CD4-positive, CD25-positive, alpha-beta regulatory T cell (primary cell): ENCODE measurements around the gene TMEM131L. TPM values are rescaled to one million over a fixed set of nuclear protein-coding genes. Genes with fewer than 3 reads are reported as not detected.
"Not testable (repeated sequence)": the region's sequence is repeated elsewhere in the genome, so short reads cannot be mapped to it uniquely, and the experiment has no call there.

Experiments used
- ATAC-seq, 2 donors: fragments of 150-1000 bp; cut with Tn5 transposase; one replicate each; pipeline ENCODE4 v1.10.0; 2021; ENCODE audit warnings: low read depth in 2 of 2, moderate number of reproducible peaks in 2 of 2, moderate library complexity in 1 of 2
- DNase-seq, 3 donors: peaks; one replicate each; pipeline versions ENCODE4 v3.0.0 to v3.0.0-alpha.2; 2012 to 2022; ENCODE audit warnings: mixed read lengths in 1 of 3
- H3K27ac ChIP-seq: one replicate; pipeline ENCODE4 v1.7.0; 2013; ENCODE audit warnings: mild to moderate bottlenecking, low read length; ENCODE audit not compliant: insufficient read depth, poor library complexity, severe bottlenecking
- H3K27me3 ChIP-seq: one replicate; pipeline ENCODE4 v1.7.0; 2013; ENCODE audit warnings: low read length; ENCODE audit not compliant: control insufficient read depth, insufficient read depth
- H3K36me3 ChIP-seq: one replicate; pipeline ENCODE4 v1.7.0; 2013; ENCODE audit warnings: mild to moderate bottlenecking, low read length, moderate library complexity; ENCODE audit not compliant: control insufficient read depth, insufficient read depth
- H3K4me1 ChIP-seq: 2 replicates; pipeline ENCODE4 v1.7.0; 2013; ENCODE audit warnings: mild to moderate bottlenecking, low read length; ENCODE audit not compliant: insufficient read depth, control insufficient read depth, poor library complexity, severe bottlenecking
- H3K4me3 ChIP-seq: one replicate; pipeline ENCODE4 v1.7.0; 2013; ENCODE audit warnings: low read depth, mild to moderate bottlenecking, low read length, moderate library complexity
- H3K9me3 ChIP-seq, 2 experiments: 1 replicate in 1 of 2; 2 replicates in 1 of 2; pipeline ENCODE4 v1.7.0; 2013; ENCODE audit warnings: low read length in 2 of 2, mild to moderate bottlenecking in 1 of 2, moderate library complexity in 1 of 2; ENCODE audit not compliant: control insufficient read depth in 2 of 2
- H3K27ac Mint-ChIP-seq, 3 donors: one replicate each; pipeline ENCODE4 v1.8.0; 2020 to 2022; ENCODE audit warnings: mild to moderate bottlenecking in 3 of 3, mixed read lengths in 3 of 3, moderate library complexity in 2 of 3
- H3K27me3 Mint-ChIP-seq: one replicate; pipeline ENCODE4 v1.8.0; 2022; ENCODE audit warnings: mild to moderate bottlenecking, mixed read lengths
- H3K36me3 Mint-ChIP-seq: one replicate; pipeline ENCODE4 v1.8.0; 2020; ENCODE audit warnings: mixed read lengths
- H3K4me1 Mint-ChIP-seq, 4 donors: one replicate each; pipeline ENCODE4 v1.8.0; 2020 to 2022; ENCODE audit warnings: mixed read lengths in 4 of 4, mild to moderate bottlenecking in 1 of 4
- H3K4me3 Mint-ChIP-seq, 4 donors: one replicate each; pipeline ENCODE4 v1.8.0; 2020 to 2022; ENCODE audit warnings: mild to moderate bottlenecking in 4 of 4, mixed read lengths in 4 of 4, moderate library complexity in 3 of 4
- H3K9me3 Mint-ChIP-seq, 7 donors: one replicate each; pipeline ENCODE4 v1.8.0; 2020 to 2022; ENCODE audit warnings: mixed read lengths in 7 of 7, mild to moderate bottlenecking in 3 of 7, moderate library complexity in 2 of 7
- polyA plus RNA-seq, 4 donors: library from polyadenylated mRNA; unstranded; fragments of 300-500 nt; fragmentation: Illumina TruSeq; gene quantifications; one replicate each; pipeline ENCODE4 v1.2.3, GENCODE V29; 2021
- total RNA-seq: library from RNA; stranded (reverse); gene quantifications from one replicate; pipeline ENCODE4 v1.2.3, GENCODE V29; 2022

Gene TMEM131L
- total and polyA plus RNA-seq, 5 donors from 2014 or later = 35.5 to 86.4 (median 44.1) TPM

GRCh38 chr4:153661908-153662307 lies 195.7 kb downstream of the TMEM131L start:
- H3K4me1 ChIP-seq = no peaks in the 10 kb centered on the region
- H3K4me1 Mint-ChIP-seq = no peaks in the 10 kb centered on the region
- ATAC-seq (no peak), DNase-seq (no peak)
- H3K4me3 ChIP-seq = no peak overlapping the region
- no peaks in the 10 kb centered on the region for H3K36me3 ChIP-seq
- peaks cover 13% of the 10 kb centered on the region for H3K27me3 Mint-ChIP-seq
- H3K27ac Mint-ChIP-seq = no peak overlapping the region
- H3K4me3 Mint-ChIP-seq = no peak overlapping the region
- peaks cover 8% of the 10 kb centered on the region for H3K36me3 Mint-ChIP-seq
- no peak overlapping the region for H3K27ac ChIP-seq
- H3K27me3 ChIP-seq = no peaks in the 10 kb centered on the region
- peaks cover 0 to 2% of the 10 kb centered on the region in 2 experiments for H3K9me3 ChIP-seq
- H3K9me3 Mint-ChIP-seq = peaks cover 0 to 9% (median 4%) of the 10 kb centered on the region in 7 donors

DNA sequence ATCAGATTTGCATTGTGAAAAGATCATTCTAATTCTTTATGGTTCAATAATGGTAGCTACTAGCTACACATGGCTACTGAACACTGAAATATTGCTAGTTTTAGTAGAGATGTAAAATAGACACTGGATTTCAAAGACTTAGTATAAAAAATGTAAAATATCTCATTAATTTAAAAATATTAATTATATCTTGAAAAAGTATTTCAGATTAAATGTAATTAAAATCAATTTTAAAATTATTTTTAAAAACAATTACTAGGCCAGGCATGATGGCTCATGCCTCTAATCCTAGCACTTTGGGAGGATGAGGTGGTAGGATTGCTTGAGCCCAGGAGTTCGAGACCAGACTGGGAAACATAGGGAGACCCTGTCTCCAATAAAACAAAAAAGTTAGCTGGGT lies 197.5 kb downstream of the TMEM131L start:
- H3K4me3 ChIP-seq = no peak overlapping the region
- Mint-ChIP-seq H3K36me3 (peaks cover 11% of the 10 kb centered on the region), H3K4me1 (no peaks in the 10 kb centered on the region), H3K27ac (no peak overlapping the region), H3K4me3 (no peak overlapping the region), H3K9me3 (peaks cover 0 to 9% (median 4%) of the 10 kb centered on the region in 7 donors), H3K27me3 (peaks cover 4% of the 10 kb centered on the region)
- no peak for ATAC-seq
- no peaks in the 10 kb centered on the region for H3K4me1 ChIP-seq
- peaks cover 0 to 2% of the 10 kb centered on the region in 2 experiments for H3K9me3 ChIP-seq
- DNase-seq = no peak
- no peaks in the 10 kb centered on the region for H3K36me3 ChIP-seq
- no peak overlapping the region for H3K27ac ChIP-seq
- peaks cover 2% of the 10 kb centered on the region for H3K27me3 ChIP-seq

DNA sequence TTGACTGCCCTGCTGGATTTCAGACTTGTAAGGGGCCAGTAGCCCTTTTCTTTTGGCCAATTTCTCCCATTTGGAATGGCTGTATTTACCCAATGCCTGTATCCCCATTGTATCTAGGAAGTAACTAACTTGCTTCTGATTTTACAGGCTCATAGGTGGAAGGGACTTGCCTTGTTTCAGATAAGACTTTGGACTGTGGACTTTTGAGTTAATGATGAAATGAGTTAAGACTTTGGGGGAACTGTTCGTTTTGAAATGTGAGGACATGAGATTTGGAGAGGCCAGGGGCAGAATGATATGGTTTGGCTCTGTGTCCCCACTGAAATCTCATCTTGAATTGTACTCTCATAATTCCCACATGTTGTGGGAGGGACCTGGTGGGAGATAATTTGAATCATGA lies 200.3 kb downstream of the TMEM131L start:
- H3K4me3 ChIP-seq, H3K4me1 ChIP-seq, H3K27ac ChIP-seq, H3K27me3 ChIP-seq, H3K4me1 Mint-ChIP-seq, H3K27ac Mint-ChIP-seq, ATAC-seq, H3K9me3 ChIP-seq, H3K36me3 ChIP-seq, H3K4me3 Mint-ChIP-seq, H3K9me3 Mint-ChIP-seq, DNase-seq: not testable (repeated sequence)
- Mint-ChIP-seq H3K27me3 (peaks cover 11% of the 10 kb centered on the region), H3K36me3 (peaks cover 11% of the 10 kb centered on the region)

DNA sequence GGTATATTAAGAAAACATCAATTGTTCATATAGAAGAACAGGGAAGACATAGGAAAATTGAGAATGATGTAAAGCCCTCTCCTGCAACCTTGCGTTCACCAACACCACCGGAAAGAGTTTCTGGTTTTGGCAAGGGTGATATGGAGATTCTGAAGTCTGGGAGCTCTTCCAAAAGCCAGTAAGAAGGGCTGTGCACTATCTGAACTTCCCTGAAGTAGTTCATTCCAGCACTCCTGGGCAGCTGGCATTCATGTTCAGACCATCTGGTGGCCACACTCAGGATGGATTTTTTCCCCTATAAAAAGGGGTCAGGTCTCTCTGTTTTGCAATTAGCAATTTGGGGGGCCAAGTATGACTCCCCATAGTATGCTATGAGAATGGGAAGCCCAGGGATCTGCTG lies 202.5 kb downstream of the TMEM131L start:
- no peaks in the 10 kb centered on the region for H3K4me1 Mint-ChIP-seq
- no peak overlapping the region for H3K27ac Mint-ChIP-seq
- H3K27me3 Mint-ChIP-seq = peaks cover 14% of the 10 kb centered on the region
- no peak overlapping the region for H3K4me3 Mint-ChIP-seq
- H3K9me3 Mint-ChIP-seq = peaks cover 0 to 6% (median 0%) of the 10 kb centered on the region in 7 donors
- peaks cover 2% of the 10 kb centered on the region for H3K27me3 ChIP-seq
- H3K9me3 ChIP-seq = no peaks in the 10 kb centered on the region
- H3K4me3 ChIP-seq = no peak overlapping the region
- H3K4me1 ChIP-seq = no peaks in the 10 kb centered on the region
- H3K36me3 Mint-ChIP-seq = peaks cover 3% of the 10 kb centered on the region
- no peak overlapping the region for H3K27ac ChIP-seq
- ATAC-seq = no peak
- no peak for DNase-seq
- no peaks in the 10 kb centered on the region for H3K36me3 ChIP-seq

GRCh38 chr4:153669838-153670237 lies 203.7 kb downstream of the TMEM131L start:
- Mint-ChIP-seq H3K4me3 (no peak overlapping the region), H3K4me1 (no peaks in the 10 kb centered on the region), H3K27ac (no peak overlapping the region), H3K27me3 (peaks cover 21% of the 10 kb centered on the region), H3K36me3 (peaks cover 3% of the 10 kb centered on the region), H3K9me3 (peaks cover 0 to 10% (median 4%) of the 10 kb centered on the region in 7 donors)
- Histone ChIP-seq H3K4me3 (no peak overlapping the region), H3K36me3 (no peaks in the 10 kb centered on the region), H3K27ac (no peak overlapping the region), H3K4me1 (no peaks in the 10 kb centered on the region), H3K27me3 (peaks cover 2% of the 10 kb centered on the region), H3K9me3 (peaks cover 0 to 6% of the 10 kb centered on the region in 2 experiments)
- DNase-seq (no peak), ATAC-seq (no peak)

- no peaks in the 10 kb centered on the region for H3K36me3 ChIP-seq
- peaks cover 5 to 21% of the 10 kb centered on the region in 2 experiments for H3K9me3 ChIP-seq
- no peak overlapping the region for H3K4me3 Mint-ChIP-seq
- H3K9me3 Mint-ChIP-seq = peaks cover 0 to 21% (median 17%) of the 10 kb centered on the region in 7 donors
- no peak overlapping the region for H3K27ac Mint-ChIP-seq
- H3K4me1 ChIP-seq = no peaks in the 10 kb centered on the region
- H3K4me1 Mint-ChIP-seq = no peaks in the 10 kb centered on the region
- H3K27me3 Mint-ChIP-seq = peaks cover 41% of the 10 kb centered on the region
- no peak overlapping the region for H3K4me3 ChIP-seq
- peaks cover 5% of the 10 kb centered on the region for H3K36me3 Mint-ChIP-seq
- peaks cover 12% of the 10 kb centered on the region for H3K27me3 ChIP-seq
- H3K27ac ChIP-seq = no peak overlapping the region
- no peak for ATAC-seq
- DNase-seq = no peak
Observed at GRCh38 chr4:153676486-153676885, 210.3 kb downstream of the TMEM131L start.

- Histone ChIP-seq H3K4me3 (no peak overlapping the region), H3K36me3 (no peaks in the 10 kb centered on the region), H3K4me1 (no peaks in the 10 kb centered on the region), H3K9me3 (peaks cover 5 to 21% of the 10 kb centered on the region in 2 experiments), H3K27ac (no peak overlapping the region), H3K27me3 (peaks cover 15% of the 10 kb centered on the region)
- Mint-ChIP-seq H3K4me1 (no peaks in the 10 kb centered on the region), H3K9me3 (peaks cover 0 to 20% (median 17%) of the 10 kb centered on the region in 7 donors), H3K36me3 (peaks cover 5% of the 10 kb centered on the region), H3K27ac (no peak overlapping the region), H3K27me3 (peaks cover 41% of the 10 kb centered on the region), H3K4me3 (no peak overlapping the region)
- ATAC-seq (no peak), DNase-seq (no peak)
Observed at GRCh38 chr4:153676984-153677383, 210.8 kb downstream of the TMEM131L start.

DNA sequence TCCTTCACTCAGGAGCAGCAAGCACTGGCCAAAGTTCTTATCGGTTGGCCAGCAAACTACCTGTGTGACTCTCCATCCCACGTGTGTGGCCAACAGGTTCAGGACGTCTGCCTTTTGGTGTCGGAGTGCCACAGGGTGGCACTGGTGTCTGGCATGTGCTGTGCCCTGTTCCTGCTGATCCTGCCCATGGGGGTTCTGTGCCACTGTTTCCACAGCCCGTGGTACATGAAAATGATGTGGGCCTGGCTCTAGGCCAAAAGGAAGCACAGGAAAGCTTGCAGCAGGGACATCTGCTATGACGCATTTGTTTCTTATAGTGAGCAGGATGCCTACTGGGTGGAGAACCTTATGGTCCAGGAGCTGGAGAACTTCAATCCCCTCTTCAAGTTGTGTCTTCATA lies 213.3 kb downstream of the TMEM131L start:
- peaks cover 52% of the 10 kb centered on the region for H3K27me3 Mint-ChIP-seq
- no peaks in the 10 kb centered on the region for H3K36me3 ChIP-seq
- no peak overlapping the region for H3K4me3 ChIP-seq
- H3K4me3 Mint-ChIP-seq = no peak overlapping the region
- H3K27me3 ChIP-seq = peaks cover 15% of the 10 kb centered on the region
- peaks cover 5% of the 10 kb centered on the region for H3K36me3 Mint-ChIP-seq
- no peak for DNase-seq
- H3K4me1 ChIP-seq = peaks cover 4% of the 10 kb centered on the region
- H3K4me1 Mint-ChIP-seq = peaks cover 0 to 9% (median 6%) of the 10 kb centered on the region in 4 donors
- H3K9me3 ChIP-seq = peaks cover 5 to 15% of the 10 kb centered on the region in 2 experiments
- peaks cover 0 to 20% (median 13%) of the 10 kb centered on the region in 7 donors for H3K9me3 Mint-ChIP-seq
- no peak for ATAC-seq
- no peak overlapping the region for H3K27ac Mint-ChIP-seq
- no peak overlapping the region for H3K27ac ChIP-seq
